ENCODE results near the gene RAB3C.

DNA sequence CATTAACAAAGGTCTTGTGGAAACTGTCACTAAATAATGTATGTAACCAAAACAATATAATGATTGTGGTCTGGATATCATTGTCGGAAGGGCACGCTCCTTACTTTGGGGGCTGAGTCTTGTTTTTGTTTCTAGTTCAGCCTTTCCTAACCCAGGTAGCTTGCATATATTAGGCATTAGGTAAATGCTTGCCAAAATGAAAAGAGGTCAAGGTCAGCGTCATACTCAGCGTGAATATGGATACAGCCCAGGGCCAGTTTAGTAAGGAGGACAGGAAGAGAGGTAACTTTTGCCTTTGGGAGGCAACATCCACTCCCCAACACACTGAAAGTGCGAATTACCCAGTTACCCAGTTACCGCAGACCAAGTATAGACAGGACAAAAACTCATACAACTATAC lies 171.4 kb downstream of the RAB3C start:
- TF ChIP-seq, protein P1, sequence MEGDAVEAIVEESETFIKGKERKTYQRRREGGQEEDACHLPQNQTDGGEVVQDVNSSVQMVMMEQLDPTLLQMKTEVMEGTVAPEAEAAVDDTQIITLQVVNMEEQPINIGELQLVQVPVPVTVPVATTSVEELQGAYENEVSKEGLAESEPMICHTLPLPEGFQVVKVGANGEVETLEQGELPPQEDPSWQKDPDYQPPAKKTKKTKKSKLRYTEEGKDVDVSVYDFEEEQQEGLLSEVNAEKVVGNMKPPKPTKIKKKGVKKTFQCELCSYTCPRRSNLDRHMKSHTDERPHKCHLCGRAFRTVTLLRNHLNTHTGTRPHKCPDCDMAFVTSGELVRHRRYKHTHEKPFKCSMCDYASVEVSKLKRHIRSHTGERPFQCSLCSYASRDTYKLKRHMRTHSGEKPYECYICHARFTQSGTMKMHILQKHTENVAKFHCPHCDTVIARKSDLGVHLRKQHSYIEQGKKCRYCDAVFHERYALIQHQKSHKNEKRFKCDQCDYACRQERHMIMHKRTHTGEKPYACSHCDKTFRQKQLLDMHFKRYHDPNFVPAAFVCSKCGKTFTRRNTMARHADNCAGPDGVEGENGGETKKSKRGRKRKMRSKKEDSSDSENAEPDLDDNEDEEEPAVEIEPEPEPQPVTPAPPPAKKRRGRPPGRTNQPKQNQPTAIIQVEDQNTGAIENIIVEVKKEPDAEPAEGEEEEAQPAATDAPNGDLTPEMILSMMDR (IDR thresholded peaks at IDR 0.05), result no peak
- TF ChIP-seq EP300 (IDR thresholded peaks at IDR 0.05) (no peak), POLR2A (IDR thresholded peaks at IDR 0.05) (no peak)
